C1 segment of cervical spinal cord (tissue), 14 donors: Measurements from ENCODE around the gene MCU.
"Not testable (repeated sequence)": the region's sequence is repeated elsewhere in the genome, so short reads cannot be mapped to it uniquely, and the experiment has no call there.

Source experiments
- DNase-seq, 14 donors: peaks; one replicate each; lab custom pipeline; 2025; lab: John Stamatoyannopoulos, UW

MCU gene

GRCh38 chr10:72895236-72895850, 203.4 kb downstream of the MCU start:
- DNase-seq: no peak

- no peak for DNase-seq
Measured at GRCh38 chr10:72898616-72899015, 206.7 kb downstream of the MCU start.

GRCh38 chr10:72899545-72899944, 207.6 kb downstream of the MCU start:
- DNase-seq: no peak

GRCh38 chr10:72903941-72904446, 212.1 kb downstream of the MCU start:
- not testable (repeated sequence) for DNase-seq

- DNase-seq: no peak
Measured at GRCh38 chr10:72904806-72905205, 212.9 kb downstream of the MCU start.

GRCh38 chr10:72906446-72906845, 214.5 kb downstream of the MCU start:
- DNase-seq: no peak

GRCh38 chr10:72910705-72911104, 218.8 kb downstream of the MCU start:
- no peak for DNase-seq

- no peak for DNase-seq
Measured at GRCh38 chr10:72911758-72912157, 219.8 kb downstream of the MCU start.

- DNase-seq: no peak
Measured at GRCh38 chr10:72912736-72913135, 220.8 kb downstream of the MCU start.

- no peak for DNase-seq
Measured at GRCh38 chr10:72913287-72913686, 221.3 kb downstream of the MCU start.

- not testable (repeated sequence) for DNase-seq
Measured at GRCh38 chr10:72917201-72917600, 225.3 kb downstream of the MCU start.

- DNase-seq: not testable (repeated sequence)
Measured at GRCh38 chr10:72917803-72918332, 225.9 kb downstream of the MCU start.

GRCh38 chr10:72918352-72918751, 226.4 kb downstream of the MCU start:
- no peak for DNase-seq

- not testable (repeated sequence) for DNase-seq
Measured at GRCh38 chr10:72921147-72921683, 229.3 kb downstream of the MCU start.

- no peak for DNase-seq
Measured at GRCh38 chr10:72924351-72924750, 232.4 kb downstream of the MCU start.

GRCh38 chr10:72925951-72926465, 234.1 kb downstream of the MCU start:
- DNase-seq: no peak

- DNase-seq: no peak
Measured at GRCh38 chr10:72927485-72927884, 235.5 kb downstream of the MCU start.

- no peak for DNase-seq
Measured at GRCh38 chr10:72928798-72929197, 236.9 kb downstream of the MCU start.

- DNase-seq: no peak
Measured at GRCh38 chr10:72930276-72930675, 238.3 kb downstream of the MCU start.

GRCh38 chr10:72932259-72933015, 240.5 kb downstream of the MCU start:
- DNase-seq: no peak

GRCh38 chr10:72935361-72935760, 243.4 kb downstream of the MCU start:
- no peak for DNase-seq
